HCEC 1CT (cell line): Measurements from ENCODE around the gene TANC1.

Experiments
- DNase-seq: peaks from one replicate; pipeline ENCODE4 v3.0.0-alpha.2; 2017

The TANC1 gene

GRCh38 chr2:159065891-159066290 is 97.5 kb downstream of the TANC1 start:
- DNase-seq, result no peak

DNA sequence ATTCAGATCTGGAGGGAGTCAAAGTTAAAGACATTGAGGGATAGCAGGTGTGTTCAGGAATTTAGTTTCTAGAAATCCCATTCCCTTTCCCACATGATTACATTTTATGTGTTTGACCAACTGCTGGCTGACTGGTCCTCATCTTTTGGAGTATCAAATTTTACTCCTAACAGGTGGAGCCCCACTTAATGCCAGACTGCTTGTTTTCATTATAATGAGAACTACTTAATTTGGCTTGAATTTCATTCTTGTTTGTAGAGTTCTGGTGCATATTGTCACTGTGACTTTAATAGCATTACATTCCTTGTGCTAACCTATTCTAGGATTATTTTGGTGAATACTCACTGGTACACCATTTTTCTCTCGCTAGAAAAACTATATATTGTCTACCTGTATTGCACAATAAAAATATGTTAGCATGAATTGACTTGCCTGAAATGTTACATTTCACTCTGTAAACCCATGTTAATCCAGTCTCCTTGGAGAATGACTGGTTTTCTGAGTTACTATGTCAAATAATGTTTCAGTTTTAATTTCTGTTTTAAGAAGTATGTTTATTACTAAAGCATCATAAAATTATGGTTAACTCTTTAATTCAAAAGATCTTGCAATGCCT is 98.2 kb downstream of the TANC1 start:
- DNase-seq, result no peak

DNA sequence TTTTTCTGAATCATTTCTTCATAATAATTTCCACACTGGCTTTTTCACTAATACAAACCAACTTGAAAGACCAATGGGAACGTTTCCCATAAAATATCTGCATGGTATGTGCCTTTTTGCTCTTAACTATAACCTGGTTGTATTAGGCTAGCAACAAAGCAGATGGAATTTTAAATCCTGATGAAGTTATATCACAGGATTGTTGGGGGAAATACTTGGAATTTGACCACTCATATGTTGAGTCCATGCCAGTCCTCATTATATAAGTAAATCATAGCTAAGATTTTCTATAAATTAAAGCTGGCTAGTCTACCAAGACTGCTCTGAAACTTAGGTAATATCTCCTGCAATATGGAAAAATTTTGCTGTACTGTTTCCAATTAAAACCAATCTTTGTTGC is 99.5 kb downstream of the TANC1 start:
- DNase-seq, result no peak

GRCh38 chr2:159069229-159069628 is 100.8 kb downstream of the TANC1 start:
- no peak for DNase-seq

- DNase-seq, result no peak
Observed at GRCh38 chr2:159070235-159070634, 101.8 kb downstream of the TANC1 start.

DNA sequence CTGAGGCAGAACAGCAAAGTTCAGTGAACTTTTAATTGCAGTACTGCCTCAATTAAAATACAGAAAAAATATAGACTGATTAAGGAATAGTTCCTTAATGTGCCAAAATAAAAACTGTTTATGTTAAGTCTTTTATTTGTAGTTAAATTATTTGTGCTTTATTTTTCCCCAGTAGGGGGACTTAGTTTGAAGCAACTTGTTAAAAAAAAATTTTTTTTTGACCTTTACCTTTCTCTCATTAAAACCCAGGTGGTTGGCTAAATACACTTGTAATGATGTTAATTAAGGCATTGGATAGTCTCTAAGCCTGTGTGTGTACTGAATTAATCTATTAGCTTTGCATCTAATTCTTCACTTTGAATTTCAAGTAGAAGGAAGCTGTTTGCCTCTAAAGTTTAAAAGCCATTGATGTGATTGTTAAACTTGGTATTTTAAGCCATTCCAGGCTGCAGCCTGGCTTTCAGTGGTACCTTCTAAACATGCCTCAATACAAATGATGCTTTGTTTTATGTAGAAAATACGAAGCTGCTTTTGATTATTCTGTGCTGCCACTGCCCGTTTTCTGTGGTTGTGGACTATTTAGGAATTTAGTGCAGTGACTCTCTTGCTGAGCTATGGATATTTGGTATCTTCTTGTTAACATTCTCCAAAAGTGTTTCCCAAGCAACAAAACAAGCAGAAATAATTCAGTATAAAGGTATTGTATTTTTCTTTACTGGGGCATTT is 102.9 kb downstream of the TANC1 start:
- DNase-seq, result no peak

- DNase-seq, result peak; percentile 74
Observed at GRCh38 chr2:159072795-159073194, 104.4 kb downstream of the TANC1 start.

- peak; percentile 42 for DNase-seq
Observed at GRCh38 chr2:159073256-159073655, 104.8 kb downstream of the TANC1 start.

- DNase-seq, result no peak
Observed at GRCh38 chr2:159074605-159075004, 106.2 kb downstream of the TANC1 start.

DNA sequence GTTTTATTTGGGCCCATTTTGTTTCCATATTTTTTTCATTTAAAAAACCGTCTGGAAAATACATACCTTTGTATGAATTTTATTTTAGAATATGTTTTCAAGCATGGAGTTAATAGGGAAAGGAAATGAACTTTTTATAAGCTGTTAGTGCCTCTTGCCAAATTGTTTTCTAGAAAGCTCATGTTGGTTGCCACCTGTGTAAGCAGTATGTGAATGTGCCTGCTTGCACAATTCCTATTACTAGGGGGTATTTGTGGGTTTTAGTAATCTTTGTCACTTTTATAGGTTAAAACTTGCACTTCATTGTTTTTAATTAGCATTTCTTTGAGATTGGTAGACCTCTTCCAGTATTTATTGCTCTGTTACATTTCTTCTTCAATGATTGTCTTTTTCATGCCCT is 107.3 kb downstream of the TANC1 start:
- DNase-seq, result no peak

DNA sequence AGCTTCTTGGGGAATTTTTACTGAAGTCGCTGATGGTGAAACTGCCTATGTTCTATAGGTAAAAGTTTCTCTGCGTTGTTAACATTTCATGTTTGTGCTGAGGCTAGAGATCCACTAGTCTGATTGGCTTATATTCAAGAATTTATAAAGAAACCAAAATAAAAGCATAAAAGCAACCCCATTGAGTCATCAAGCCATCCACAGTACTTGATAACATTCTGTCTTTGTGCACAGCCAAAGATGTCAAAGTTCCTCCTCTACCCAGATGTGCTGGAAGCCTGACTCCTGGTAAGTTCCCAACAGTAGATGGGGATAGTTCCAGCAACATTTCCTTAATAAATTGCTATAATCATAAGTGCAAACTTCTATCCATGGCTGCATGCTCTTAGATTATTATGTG is 107.8 kb downstream of the TANC1 start:
- DNase-seq, result peak; percentile 83

- no peak for DNase-seq
Observed at GRCh38 chr2:159077869-159078268, 109.4 kb downstream of the TANC1 start.

- DNase-seq, result no peak
Observed at GRCh38 chr2:159078443-159078842, 110.0 kb downstream of the TANC1 start.

GRCh38 chr2:159080641-159081040 is 112.2 kb downstream of the TANC1 start:
- DNase-seq, result no peak

DNA sequence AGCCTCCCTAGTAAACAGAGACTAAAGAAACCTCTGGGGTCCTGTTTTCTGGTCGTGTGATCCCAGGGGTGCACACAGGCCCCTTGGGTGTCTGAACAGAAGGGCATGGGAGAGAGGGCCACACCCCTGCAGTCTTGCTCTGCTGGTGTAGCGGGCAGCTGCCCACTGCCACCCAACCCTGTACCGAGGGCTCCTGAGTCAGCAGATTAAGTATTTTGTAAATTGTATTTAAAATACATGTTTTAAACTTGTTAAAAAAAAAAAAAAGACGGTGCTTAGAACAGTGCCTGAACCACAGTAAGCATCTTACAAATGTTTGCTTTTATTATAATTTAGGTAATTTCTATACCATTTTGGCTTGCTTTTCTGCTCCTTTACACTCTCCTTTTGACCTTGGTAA is 113.7 kb downstream of the TANC1 start:
- DNase-seq, result no peak

DNA sequence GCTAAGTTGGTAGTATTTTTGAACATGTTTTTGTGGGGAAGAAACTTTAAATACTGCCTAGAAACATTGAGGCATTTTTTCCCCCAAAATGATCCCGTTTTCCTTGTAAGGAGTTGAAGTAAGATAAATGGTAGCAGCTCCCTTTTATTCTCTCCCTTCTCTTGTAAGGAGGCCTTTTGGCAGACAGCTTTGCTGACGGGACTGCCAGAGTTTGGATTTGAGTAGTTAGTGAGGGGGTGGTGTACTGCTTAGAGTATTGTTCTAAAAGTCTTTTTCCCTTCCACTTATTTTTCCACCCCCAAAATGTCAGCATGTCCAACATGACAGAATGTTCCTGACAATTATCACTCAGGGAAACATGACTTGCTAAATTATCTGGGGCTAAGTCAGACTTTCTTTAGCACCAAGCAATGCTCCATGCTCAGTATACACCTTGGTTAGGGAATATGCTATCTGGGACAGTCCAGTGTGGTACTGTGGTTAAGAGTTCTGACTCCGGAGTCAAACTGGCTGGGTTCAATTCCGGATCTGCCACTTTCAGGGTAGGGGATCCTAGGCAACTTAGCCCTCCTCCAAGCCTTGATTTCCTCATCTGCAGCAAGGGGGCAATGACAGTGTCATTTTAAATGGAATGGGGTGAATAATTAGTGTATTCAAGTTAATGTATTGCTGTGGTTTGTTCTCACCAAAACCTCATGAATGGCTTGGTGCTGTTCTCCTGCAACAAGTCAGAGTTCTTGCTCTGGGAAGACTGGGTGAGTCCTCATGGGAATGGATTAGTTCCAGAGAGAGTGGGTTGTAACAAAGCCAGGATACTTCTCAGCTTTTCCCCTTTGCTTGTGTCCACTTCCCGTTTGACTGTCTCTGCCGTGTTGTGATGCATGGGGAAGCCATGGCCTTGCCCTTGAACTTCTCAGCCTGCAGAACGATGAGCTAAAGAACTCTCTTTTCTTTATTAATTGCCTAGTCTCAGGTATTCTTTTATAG is 116.2 kb downstream of the TANC1 start:
- no peak for DNase-seq

DNA sequence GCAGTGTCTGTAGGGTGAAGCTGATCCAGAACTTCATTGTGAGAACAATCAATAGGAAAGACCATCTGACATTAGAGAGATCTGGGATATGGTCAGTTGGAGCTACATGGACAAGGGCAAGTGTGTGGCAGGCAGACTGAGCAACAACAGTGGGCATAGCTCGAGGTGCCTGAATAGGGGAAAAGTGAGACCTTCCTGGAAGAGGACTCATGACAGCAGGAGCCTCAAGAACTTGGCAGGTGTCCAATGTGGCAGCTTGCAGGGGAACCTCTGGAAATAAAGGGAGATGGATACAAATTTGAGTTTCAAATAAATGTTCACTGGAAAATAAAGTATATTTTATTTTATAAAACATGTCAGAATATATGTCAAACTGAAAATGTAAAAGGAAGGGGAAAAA is 117.9 kb downstream of the TANC1 start:
- DNase-seq, result no peak

DNA sequence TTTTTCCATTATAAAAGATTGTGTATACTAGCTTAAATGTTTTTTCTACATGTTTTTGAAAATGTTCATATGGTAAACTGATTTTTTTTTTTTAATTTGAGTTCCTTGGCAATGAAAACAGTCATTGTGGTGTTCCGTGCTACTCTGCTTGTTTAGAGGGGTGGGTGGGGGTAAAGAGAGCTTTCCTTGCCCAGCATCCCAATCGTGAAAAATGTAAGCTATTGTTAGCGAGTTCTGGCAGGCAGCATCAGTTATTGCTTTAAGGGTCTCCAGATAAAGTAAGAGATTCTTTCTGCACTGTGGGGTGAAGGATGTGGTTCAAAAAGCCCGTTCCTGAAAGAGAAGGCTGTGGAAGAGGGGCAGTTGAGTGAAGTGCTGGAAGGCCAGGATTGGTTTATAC is 118.4 kb downstream of the TANC1 start:
- no peak for DNase-seq

GRCh38 chr2:159088906-159089305 is 120.5 kb downstream of the TANC1 start:
- DNase-seq, result no peak

- no peak for DNase-seq
Observed at GRCh38 chr2:159089543-159089942, 121.1 kb downstream of the TANC1 start.

- DNase-seq, result no peak
Observed at GRCh38 chr2:159090514-159091201, 122.2 kb downstream of the TANC1 start.

DNA sequence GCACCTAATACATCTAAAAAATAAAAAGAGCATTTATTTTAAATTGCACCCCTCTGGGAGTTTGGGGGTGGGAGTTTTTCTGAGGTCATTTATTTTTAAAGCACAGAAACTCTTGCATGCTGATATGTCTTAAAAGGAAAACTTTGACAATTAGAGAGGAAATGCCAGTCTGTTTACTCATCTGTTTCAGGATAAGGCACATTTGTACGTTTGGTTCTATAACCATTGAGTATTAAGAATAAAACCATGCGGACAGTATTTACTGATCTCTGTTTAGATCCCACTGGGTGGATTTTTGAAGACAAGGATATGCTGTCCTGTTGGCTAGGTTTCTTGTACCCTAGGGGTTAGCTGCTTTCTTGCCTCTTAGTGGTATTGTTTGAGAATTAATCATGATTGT is 122.9 kb downstream of the TANC1 start:
- peak; percentile 74 for DNase-seq

DNA sequence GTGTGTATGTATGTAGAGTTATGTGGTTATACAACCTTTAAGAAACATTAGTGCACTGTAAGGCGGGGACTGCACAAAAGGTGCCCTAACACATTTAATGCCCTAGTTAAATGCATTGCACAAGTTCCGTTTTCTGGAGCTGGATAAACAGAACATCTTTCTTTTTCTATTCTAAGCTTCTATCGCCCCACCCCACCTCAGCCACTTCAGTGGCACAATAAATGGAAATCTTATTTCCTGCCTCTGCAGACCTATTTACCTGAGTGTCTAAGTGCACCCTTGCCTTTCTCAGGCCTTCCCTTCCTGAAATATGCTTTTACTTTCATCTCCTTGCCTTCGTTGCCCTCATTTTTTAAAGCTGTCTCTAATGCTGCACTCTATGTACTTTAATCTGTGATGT is 123.5 kb downstream of the TANC1 start:
- no peak for DNase-seq
